GM18508 (cell line): ENCODE results near the gene PRDM8.
A peak's percentile ranks its signal among the peaks of the same experiment; 100 is the strongest.

Experiments used
- ATAC-seq: cut with Tn5 transposase; IDR thresholded peaks from one replicate; pipeline ENCODE4 v1.9.1; 2021; ENCODE audit warnings: moderate number of reproducible peaks; ENCODE audit not compliant: insufficient read depth, unreplicated experiment

The PRDM8 gene

GRCh38 chr4:80183250-80184052 is 13.9 kb upstream of the PRDM8 start:
- no peak for ATAC-seq

GRCh38 chr4:80184053-80184824 is 13.1 kb upstream of the PRDM8 start:
- peak; percentile 80 for ATAC-seq

DNA sequence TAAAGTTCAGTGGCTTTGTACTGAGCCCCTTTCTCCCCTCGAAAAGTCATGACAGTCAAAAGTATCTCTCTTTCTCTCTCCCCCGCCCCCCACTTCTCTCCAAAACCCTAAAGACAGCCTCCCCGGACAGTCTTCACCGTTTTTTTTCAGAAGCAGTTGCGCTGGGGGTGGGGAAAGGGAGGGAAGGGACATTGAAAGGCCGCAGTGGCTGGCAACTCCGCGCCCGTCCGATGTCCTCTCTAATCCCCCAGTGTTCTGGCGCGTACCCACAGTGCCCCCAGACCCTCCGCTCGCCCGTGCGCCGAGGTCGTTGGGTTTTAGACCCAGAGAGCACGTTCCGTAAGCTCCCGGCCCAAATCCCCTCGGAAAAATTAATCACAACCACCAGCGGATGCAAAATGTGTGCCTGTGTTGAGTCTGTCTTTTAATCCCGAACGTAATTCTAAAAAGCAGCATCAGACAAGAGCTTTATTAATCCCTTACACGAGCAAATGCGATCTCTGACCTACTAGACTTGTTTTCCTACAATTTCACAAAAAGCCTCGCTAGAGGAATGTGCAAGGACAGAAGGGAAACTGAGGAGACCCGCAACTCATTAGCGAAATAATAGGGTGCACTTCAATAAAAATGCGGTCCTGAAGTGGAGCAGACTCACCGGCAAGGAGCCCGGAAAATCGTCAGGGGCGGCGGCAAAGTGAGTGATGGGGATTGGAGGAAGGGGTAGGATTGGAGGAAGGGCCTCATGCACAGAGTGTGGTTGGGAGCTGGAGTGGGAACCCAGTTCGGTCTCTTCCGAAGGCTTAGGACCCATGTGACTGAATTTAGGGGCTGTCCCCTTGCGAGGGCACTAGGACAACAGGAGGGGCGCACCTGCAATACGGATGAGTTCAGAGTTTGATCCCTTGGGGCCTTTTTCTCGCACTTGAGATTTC is 12.2 kb upstream of the PRDM8 start:
- no peak for ATAC-seq

- no peak for ATAC-seq
Measured at GRCh38 chr4:80185787-80186548, 11.3 kb upstream of the PRDM8 start.

DNA sequence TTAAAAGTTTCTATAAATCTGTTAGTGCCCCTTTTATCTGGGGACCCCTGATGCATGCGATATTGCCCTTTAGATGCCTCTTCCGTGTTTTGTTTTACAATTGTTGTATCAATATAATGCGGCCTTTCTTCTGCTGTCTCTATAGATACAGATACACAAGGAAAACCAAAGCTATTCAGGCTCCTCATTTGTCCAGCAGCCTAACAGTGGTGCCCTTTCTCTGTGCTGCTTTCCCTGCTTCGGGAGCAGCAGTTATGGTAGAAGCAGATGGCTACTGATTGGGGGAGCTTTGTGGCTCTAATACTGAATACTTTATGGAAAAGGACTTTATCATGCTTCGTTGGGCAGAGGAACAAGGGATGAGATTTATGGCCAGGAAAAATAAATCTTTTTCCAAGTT is 10.6 kb upstream of the PRDM8 start:
- no peak for ATAC-seq

- ATAC-seq, result no peak
Measured at GRCh38 chr4:80187677-80188076, 9.6 kb upstream of the PRDM8 start.

- no peak for ATAC-seq
Measured at GRCh38 chr4:80188457-80188800, 8.9 kb upstream of the PRDM8 start.

DNA sequence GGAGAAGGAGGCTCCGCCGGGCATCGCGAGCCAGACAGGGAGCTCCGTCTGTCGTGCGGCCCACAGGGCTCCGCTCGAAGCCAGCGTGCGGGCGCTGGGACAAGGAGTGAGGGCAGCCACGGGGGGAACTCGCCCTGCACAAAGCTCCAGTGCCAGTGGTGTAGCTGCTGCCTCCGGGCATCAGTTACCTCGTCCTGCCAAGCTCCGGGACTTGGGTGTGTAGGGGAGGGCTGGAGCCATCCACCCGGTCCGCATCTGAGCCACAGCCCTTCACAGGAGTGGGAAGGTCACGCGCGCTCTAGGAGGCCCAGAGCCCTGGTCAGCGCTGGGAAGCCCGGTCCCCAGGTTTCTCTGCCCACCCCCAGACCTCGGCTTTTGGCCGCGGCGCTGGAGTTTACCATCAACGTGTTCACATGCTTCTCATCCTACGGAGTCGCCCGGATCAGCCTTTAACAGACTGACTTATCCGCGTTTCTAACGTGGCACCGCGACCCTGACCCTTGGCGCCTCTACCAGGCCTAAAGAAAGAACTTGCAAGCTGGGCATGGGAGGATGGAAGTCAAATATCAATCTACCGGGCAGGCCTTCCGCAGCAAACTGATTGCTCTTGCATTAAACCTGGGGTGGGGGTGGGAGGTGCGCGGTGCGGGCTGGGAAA is 8.4 kb upstream of the PRDM8 start:
- no peak for ATAC-seq

GRCh38 chr4:80189581-80189955 is 7.7 kb upstream of the PRDM8 start:
- no peak for ATAC-seq

DNA sequence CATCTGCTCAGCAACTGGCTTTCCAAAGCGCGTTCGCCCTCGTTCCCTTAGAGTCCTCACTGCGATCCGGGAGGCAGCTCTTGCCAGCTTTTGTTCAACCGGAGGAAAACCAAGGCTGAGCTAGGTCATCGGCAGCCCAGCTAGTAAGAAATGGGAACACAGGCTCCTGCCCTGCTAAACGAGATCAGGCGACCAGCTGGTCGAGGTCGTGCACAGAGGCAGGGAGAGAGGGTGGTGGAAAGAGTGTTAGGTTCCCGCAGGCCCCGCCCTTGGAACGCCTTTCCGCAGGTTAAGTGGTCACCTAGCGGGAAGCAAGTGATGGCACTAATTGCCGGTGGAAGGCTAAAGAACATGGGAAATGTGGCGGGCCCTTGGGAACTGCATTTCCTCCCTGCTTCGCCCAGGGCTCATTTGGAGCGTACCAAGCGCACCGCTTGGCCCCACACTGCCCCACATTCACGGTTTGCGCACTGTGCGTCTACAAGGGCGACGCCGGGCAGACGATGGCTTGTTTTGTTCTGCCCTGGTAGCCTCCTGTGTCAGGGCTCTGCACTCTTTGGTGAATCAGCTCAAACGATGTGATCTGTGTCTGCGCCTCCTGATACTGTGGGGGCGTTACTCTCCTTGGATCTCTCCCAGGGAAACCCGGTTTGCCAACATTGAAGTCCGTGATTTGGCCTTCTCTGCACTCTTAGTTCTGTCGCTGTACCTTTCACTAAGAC is 7.2 kb upstream of the PRDM8 start:
- no peak for ATAC-seq

DNA sequence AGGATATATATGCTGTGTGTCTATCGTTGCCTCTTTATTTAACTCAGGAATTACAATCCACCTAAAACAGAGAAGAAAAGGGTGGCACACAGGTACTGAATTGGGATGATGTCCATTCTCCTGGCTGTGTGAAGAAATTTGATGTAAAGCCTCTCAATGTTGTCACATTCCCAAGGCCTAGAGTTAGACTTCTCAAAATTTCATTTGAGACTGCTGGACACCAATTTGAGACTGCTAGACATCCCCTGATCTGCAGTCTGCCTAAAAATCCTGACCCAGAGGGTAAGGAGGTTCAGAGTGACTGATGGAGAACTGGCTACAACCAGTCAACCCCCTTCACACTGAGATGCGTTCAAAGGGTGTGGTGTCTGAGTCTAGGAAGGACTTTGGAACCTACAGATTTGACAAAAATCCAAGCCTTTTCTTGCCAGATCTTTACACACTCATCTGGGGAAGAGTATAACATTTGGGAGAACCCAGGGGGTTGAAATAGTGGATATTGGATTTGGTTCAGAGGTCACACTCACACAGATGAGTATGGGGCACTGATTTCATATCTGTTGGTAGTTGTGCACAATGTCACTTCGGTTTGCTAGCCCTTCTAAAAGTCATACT is 4.9 kb upstream of the PRDM8 start:
- ATAC-seq, result no peak

- ATAC-seq, result no peak
Measured at GRCh38 chr4:80192937-80193336, 4.4 kb upstream of the PRDM8 start.

DNA sequence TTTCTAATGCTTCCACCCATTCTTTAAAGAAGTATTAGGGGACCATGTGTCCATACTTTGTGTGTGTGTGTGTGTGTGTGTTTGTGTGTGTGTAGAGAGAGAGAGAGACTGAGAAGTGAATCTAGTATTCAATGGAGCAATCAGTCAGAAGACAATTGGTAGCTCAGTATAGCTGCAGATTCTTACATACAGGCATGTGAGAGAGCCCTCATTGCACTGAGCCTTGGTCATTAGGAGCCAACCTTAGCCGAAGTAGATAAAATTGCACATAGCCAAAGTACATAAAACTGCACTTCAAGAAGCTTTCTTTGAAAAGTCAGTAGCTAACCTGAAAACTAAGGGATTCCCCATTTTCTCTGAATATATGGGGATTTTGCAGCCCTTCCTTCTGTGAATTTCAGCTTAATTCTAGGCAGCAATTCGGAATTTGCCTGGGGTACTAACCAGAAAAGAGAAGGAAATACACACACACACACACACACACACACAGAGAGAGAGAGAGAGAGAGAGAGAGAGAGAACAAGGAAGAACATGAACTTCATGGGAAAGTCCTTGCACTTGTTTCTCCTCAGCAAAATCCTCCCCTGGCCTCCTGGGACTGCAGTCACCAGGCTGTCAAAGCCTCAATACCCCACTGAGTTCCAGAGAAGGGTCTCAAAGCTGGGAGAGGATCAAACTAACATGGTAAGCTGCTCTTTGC is 1.7 kb upstream of the PRDM8 start:
- no peak for ATAC-seq

GRCh38 chr4:80196259-80196921 is 913 bp upstream of the PRDM8 start:
- no peak for ATAC-seq

DNA sequence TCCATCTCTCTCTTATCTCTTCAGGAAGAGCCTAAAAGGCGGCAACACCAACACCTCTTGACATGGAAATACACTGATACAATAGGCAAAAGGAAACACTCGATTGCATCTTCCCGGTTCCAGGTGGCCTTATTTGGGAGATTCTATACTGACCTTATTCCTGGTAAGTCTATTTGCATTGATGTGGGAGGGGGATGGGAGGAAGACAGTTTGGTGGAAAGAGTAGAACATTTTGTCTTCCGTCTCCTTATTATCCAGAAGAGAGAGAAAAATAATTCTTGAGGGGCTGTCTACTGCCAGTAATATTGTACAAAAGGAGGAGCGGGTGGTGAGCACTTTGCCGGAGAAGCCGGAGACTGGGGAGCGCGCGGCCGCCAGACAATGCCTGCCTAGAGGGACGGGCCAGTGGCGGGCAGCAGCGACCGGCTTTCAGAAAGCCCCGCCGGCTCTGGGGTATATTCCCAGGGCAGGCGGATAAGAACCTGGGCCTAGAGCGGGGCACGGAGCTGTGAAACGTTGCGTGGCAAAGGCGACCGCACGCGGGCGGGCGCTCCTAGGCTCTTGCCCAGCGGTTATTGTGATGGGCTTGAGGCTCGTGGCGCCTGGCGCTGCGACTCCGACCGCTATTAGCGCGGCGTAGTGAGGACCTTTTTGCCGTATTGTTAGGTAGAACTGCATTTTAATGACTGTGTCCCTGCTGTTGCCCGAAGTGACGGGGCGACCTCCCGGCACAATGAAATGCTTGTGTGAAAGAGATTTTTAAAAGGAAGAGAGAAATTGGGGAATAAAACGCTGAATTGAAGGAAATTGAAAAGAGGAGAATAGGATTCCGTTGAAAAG is 518 bp downstream of the PRDM8 start:
- no peak for ATAC-seq

GRCh38 chr4:80198441-80198837 is 1.1 kb downstream of the PRDM8 start:
- ATAC-seq, result no peak
